ENCODE results near the gene RADIL. TPM values are rescaled to one million over a fixed set of nuclear protein-coding genes. Genes with fewer than 3 reads are reported as not detected.

Gene RADIL
- polyA plus RNA-seq, 3 donors: not detected

GRCh38 chr7:4841836-4842235, 41.7 kb downstream of the RADIL start:
- Mint-ChIP-seq H3K27me3 (ENCODE audit: low read depth in 3 of 3) (peaks cover 6 to 25% (median 10%) of the 10 kb centered on the region in 3 donors), H3K27ac (no peak overlapping the region), H3K36me3 (no peaks in the 10 kb centered on the region), H3K4me1 (peaks cover 7% of the 10 kb centered on the region), H3K4me3 (no peak overlapping the region), H3K9me3 (peaks cover 0 to 4% (median 0%) of the 10 kb centered on the region in 7 donors)
- 88% methylated on average over 4 of the region's 13 CpGs for WGBS (ENCODE audit: insufficient coverage)
- Histone ChIP-seq H3K36me3 (replicated peaks in 1 of 2; ENCODE audit: control insufficient read depth in 1 of 2, insufficient read depth in 2 of 2, low read length in 2 of 2) (no peaks in the 10 kb centered on the region), H3K9ac (ENCODE audit: insufficient read depth, low read length, poor library complexity, severe bottlenecking) (no peak overlapping the region), H3K27me3 (ENCODE audit: control insufficient read depth in 2 of 2, insufficient read depth in 2 of 2, low read length in 2 of 2) (peaks cover 0 to 3% of the 10 kb centered on the region in 2 donors), H3K4me1 (ENCODE audit: control insufficient read depth in 1 of 2, insufficient read depth in 2 of 2, low read length in 2 of 2) (no peaks in the 10 kb centered on the region), H4K20me1 (ENCODE audit: insufficient read depth, low read length) (no peaks in the 10 kb centered on the region), H3K9me3 (replicated peaks in 1 of 2; ENCODE audit: control insufficient read depth in 1 of 2, insufficient read depth in 1 of 2, low read length in 2 of 2) (no peaks in the 10 kb centered on the region), H2AFZ (ENCODE audit: insufficient read depth, low read depth, low read length, poor library complexity, severe bottlenecking) (no peak overlapping the region), H3K4me2 (replicated peaks; ENCODE audit: extremely low read depth, low read length, poor library complexity, severe bottlenecking) (no peak overlapping the region), H3K27ac (ENCODE audit: low read depth in 1 of 2, low read length in 2 of 2) (no peak overlapping the region), H3K4me3 (replicated peaks in 1 of 3; ENCODE audit: low read depth in 2 of 3, low read length in 3 of 3) (no peak overlapping the region), H3K79me2 (ENCODE audit: insufficient read depth, low read length) (no peaks in the 10 kb centered on the region)
- intact Hi-C loops (cut with micrococcal nuclease): no loop called here
- DNase-seq: no peak
- no peak for TF ChIP-seq CTCF (IDR thresholded peaks at IDR 0.05)

- Mint-ChIP-seq H3K36me3 (no peaks in the 10 kb centered on the region), H3K9me3 (peaks cover 0 to 2% (median 0%) of the 10 kb centered on the region in 7 donors), H3K4me3 (no peak overlapping the region), H3K4me1 (peaks cover 7% of the 10 kb centered on the region), H3K27ac (no peak overlapping the region), H3K27me3 (ENCODE audit: low read depth in 3 of 3) (peaks cover 4 to 20% (median 7%) of the 10 kb centered on the region in 3 donors)
- Histone ChIP-seq H3K27me3 (ENCODE audit: control insufficient read depth in 2 of 2, insufficient read depth in 2 of 2, low read length in 2 of 2) (peaks cover 0 to 3% of the 10 kb centered on the region in 2 donors), H3K9ac (ENCODE audit: insufficient read depth, low read length, poor library complexity, severe bottlenecking) (no peak overlapping the region), H3K9me3 (replicated peaks in 1 of 2; ENCODE audit: control insufficient read depth in 1 of 2, insufficient read depth in 1 of 2, low read length in 2 of 2) (no peaks in the 10 kb centered on the region), H3K4me3 (replicated peaks in 1 of 3; ENCODE audit: low read depth in 2 of 3, low read length in 3 of 3) (no peak overlapping the region), H3K4me2 (replicated peaks; ENCODE audit: extremely low read depth, low read length, poor library complexity, severe bottlenecking) (no peak overlapping the region), H4K20me1 (ENCODE audit: insufficient read depth, low read length) (no peaks in the 10 kb centered on the region), H2AFZ (ENCODE audit: insufficient read depth, low read depth, low read length, poor library complexity, severe bottlenecking) (no peak overlapping the region), H3K79me2 (ENCODE audit: insufficient read depth, low read length) (no peaks in the 10 kb centered on the region), H3K4me1 (ENCODE audit: control insufficient read depth in 1 of 2, insufficient read depth in 2 of 2, low read length in 2 of 2) (no peaks in the 10 kb centered on the region), H3K27ac (ENCODE audit: low read depth in 1 of 2, low read length in 2 of 2) (no peak overlapping the region), H3K36me3 (replicated peaks in 1 of 2; ENCODE audit: control insufficient read depth in 1 of 2, insufficient read depth in 2 of 2, low read length in 2 of 2) (no peaks in the 10 kb centered on the region)
- 86% methylated on average over 10 of the region's 17 CpGs for WGBS (ENCODE audit: insufficient coverage)
- DNase-seq: no peak
- TF ChIP-seq CTCF (IDR thresholded peaks at IDR 0.05): no peak
- intact Hi-C loops (cut with micrococcal nuclease): no loop called here
Measured at GRCh38 chr7:4841007-4841784, 42.3 kb downstream of the RADIL start.
